Measurements from ENCODE around the gene AIG1.
"Not testable (repeated sequence)": the region's sequence is repeated elsewhere in the genome, so short reads cannot be mapped to it uniquely, and the experiment has no call there.

Gene AIG1, protein sequence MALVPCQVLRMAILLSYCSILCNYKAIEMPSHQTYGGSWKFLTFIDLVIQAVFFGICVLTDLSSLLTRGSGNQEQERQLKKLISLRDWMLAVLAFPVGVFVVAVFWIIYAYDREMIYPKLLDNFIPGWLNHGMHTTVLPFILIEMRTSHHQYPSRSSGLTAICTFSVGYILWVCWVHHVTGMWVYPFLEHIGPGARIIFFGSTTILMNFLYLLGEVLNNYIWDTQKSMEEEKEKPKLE

DNA sequence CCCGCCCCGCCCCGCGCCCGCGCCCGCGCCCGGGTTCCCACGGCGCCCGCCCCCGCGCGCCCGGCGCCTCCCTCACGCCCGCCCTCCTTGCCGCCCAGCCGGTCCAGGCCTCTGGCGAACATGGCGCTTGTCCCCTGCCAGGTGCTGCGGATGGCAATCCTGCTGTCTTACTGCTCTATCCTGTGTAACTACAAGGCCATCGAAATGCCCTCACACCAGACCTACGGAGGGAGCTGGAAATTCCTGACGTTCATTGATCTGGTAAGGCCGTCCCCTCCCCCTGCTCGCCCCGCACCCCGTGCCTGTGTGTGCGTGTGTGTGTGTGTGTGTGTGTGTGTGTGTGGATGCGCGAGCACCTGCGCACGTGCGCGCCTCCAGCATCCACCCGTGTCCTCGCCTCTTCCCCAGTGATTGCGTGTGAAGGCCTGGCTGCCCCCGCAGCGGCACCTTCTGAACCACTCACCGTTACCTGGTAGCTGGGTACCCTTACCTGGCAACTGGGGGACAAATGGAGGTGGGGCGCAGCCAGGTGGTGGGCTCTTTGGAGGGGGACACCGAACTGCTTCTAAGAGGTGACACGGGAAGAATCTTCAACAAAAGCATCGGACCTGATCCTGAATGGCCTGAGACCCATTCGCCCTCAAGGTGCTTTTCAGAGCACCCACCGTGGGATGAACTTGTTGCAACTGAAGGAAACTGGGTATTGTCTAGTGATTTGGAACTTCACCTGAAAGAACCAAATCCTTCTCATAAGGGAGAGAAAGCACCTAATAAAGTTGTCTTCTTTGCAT lies at the start of gene AIG1:
Gene AIG1, plus strand, starts transcription at position 84 of the 791 bp plus-strand sequence. Its CDS starts 37 bp downstream, at position 121.
- peak within 1 kb of the TSS; percentile 69 for H3K4me3 ChIP-seq (replicated peaks; ENCODE audit: low read depth, low read length)
- TF ChIP-seq, protein P1, sequence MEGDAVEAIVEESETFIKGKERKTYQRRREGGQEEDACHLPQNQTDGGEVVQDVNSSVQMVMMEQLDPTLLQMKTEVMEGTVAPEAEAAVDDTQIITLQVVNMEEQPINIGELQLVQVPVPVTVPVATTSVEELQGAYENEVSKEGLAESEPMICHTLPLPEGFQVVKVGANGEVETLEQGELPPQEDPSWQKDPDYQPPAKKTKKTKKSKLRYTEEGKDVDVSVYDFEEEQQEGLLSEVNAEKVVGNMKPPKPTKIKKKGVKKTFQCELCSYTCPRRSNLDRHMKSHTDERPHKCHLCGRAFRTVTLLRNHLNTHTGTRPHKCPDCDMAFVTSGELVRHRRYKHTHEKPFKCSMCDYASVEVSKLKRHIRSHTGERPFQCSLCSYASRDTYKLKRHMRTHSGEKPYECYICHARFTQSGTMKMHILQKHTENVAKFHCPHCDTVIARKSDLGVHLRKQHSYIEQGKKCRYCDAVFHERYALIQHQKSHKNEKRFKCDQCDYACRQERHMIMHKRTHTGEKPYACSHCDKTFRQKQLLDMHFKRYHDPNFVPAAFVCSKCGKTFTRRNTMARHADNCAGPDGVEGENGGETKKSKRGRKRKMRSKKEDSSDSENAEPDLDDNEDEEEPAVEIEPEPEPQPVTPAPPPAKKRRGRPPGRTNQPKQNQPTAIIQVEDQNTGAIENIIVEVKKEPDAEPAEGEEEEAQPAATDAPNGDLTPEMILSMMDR (IDR thresholded peaks at IDR 0.05; ENCODE audit: low read length, missing control alignments), result no peak
- no peak for DNase-seq (ENCODE audit: low read depth)

DNA sequence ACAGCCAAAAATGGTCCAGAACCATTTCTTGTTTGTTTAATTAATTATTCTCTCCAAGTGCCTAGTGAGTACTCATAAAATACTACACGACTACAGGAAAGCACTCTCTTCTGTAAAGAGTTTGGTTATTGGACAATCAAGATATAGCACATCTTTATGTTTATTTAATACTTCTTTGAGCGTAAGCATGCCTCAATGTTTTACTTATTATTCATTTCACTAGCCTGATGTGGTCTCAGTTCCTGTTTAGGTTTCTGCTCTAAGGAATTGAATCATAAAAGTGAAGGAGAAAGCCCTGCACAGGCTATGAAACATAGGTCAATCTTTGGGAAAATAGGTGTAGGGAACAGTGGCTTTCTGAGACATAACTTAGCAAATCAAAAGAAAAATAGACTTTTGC lies 45.9 kb upstream of the AIG1 start:
- DNase-seq (ENCODE audit: low read depth), result no peak
- TF ChIP-seq, protein P1 (IDR thresholded peaks at IDR 0.05; ENCODE audit: low read length, missing control alignments), result no peak
- no peak overlapping the region for H3K4me3 ChIP-seq (replicated peaks; ENCODE audit: low read depth, low read length)

DNA sequence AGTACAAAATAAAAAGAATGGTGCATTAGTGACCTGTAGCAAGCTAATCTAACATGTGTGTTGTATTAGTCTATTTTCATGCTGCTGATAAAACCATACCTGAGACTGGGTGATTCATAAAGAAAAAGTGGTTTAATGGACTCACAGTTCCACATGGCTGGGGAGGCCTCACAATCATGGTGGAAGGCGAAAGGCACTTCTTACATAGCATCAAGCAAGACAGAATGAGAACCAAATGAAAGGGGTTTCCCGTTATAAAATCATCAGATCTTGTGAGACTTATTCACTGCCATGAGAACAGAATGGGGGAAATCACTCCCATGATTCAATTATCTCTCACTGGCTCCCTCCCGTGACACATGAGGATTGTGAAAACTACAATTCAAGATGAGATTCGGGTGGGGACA lies 45.4 kb upstream of the AIG1 start:
- DNase-seq (ENCODE audit: low read depth), result no peak
- TF ChIP-seq, protein P1 (IDR thresholded peaks at IDR 0.05; ENCODE audit: low read length, missing control alignments), result no peak
- H3K4me3 ChIP-seq (replicated peaks; ENCODE audit: low read depth, low read length), result no peak overlapping the region

DNA sequence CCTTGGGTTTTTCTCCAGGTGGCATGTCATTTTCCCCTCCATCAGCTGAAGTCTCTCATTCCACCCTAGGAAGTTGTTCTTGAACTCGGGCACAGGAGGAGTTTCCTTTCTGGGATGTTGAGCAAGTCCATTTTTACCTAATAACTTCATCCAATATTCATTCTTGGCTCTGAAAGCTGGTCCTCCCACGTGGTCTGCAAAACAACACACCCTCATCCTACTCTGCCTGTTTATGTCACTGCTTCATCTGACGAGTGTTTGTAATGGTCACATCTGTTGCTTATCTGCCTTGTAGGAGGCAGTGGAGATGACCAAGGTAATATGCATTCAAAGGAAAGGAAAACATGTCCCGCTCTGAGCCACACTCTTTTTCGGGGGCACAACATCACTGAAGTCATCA lies 41.7 kb upstream of the AIG1 start:
- DNase-seq (ENCODE audit: low read depth), result peak; percentile 68
- H3K4me3 ChIP-seq (replicated peaks; ENCODE audit: low read depth, low read length), result no peak overlapping the region
- TF ChIP-seq, protein P1 (IDR thresholded peaks at IDR 0.05; ENCODE audit: low read length, missing control alignments), result no peak

DNA sequence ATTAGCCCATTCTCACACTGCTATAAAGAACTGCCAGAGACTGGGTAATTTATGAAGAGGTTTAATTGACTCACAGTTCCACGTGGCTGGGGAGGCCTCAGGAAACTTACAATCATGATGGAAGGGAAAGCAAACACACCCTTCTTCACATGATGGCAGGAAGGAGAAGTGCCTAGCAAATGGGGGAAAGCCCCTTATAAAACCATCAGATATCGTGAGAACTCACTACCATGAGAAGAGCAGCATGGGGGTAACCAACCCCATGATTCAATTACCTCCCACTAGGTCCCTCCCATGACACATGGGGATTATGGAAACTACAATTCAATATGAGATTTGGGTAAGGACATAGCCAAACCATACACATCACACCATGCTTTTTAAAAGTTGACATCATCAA lies 39.8 kb upstream of the AIG1 start:
- not testable (repeated sequence) for H3K4me3 ChIP-seq (replicated peaks; ENCODE audit: low read depth, low read length); DNase-seq (ENCODE audit: low read depth)

DNA sequence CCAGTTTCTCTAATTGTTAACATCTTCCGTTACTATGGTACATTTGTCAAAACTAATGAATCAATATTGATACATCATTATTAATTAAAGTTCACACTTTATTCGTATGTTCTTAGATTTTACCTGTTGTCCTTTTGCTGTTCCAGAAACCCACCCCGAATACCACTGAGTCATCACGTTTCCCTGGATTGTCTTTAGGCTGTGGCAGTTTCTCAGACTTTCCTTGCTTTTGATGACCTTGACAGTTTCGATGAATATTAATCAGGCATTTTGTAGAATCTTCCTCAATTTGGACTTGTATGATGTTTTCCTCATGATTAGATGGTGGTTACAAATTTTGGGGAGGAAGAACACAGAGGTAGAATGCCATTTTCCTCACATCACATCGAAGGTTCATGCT lies 39.1 kb upstream of the AIG1 start:
- no peak overlapping the region for H3K4me3 ChIP-seq (replicated peaks; ENCODE audit: low read depth, low read length)
- TF ChIP-seq, protein P1 (IDR thresholded peaks at IDR 0.05; ENCODE audit: low read length, missing control alignments), result no peak
- no peak for DNase-seq (ENCODE audit: low read depth)

DNA sequence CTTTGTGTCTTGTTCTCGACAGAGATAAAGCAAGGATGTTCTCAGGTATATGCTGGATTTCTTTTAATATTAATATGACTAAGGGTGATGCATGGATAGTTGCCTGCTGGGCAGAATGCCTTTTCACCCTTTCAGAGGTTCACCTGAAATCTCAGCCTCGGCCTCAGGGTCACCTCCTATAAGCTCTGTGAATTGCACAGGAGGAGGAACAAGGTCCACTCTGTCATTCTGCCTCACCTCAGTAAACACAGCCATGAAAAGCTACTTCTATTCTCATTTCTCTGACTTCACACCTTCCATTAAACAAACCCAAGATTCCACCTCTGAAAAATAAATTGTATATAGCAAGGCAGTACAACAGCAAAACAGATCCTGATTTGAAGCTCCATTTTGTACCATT lies 38.1 kb upstream of the AIG1 start:
- TF ChIP-seq, protein P1 (IDR thresholded peaks at IDR 0.05; ENCODE audit: low read length, missing control alignments), result no peak
- no peak for DNase-seq (ENCODE audit: low read depth)
- H3K4me3 ChIP-seq (replicated peaks; ENCODE audit: low read depth, low read length), result no peak overlapping the region
